Caco-2 (cell line): ENCODE data around the gene DPP4. TPM values are rescaled to one million over a fixed set of nuclear protein-coding genes. Genes with fewer than 3 reads are reported as not detected.

ENCODE experiments used
- BruUV-seq: library from RNA; stranded (reverse); fragments of 400-500 nt; replicated peaks from 2 replicates; lab custom pipeline; 2021; lab: Mats Ljungman, UMichigan
- CTCF ChIA-PET: fragments of 300-600 bp; sonication (Branson Sonifier 250); formaldehyde crosslinking; loops from one replicate; lab custom pipeline; 2022; ENCODE audit warnings: antibody characterized with exemption; lab: Charles Lee
- POLR2A ChIA-PET: fragments of 300-600 bp; sonication (Branson Sonifier 250); formaldehyde crosslinking; loops from one replicate; lab custom pipeline; 2022; ENCODE audit warnings: antibody characterized with exemption; lab: Charles Lee
- DNase-seq, 2 experiments: peaks; one replicate each; pipeline versions ENCODE4 v3.0.0 to v3.0.0-alpha.2; 2020 to 2022
- H3K27me3 ChIP-seq: replicated peaks from 2 replicates; pipeline ENCODE4 v1.6.0; 2011; ENCODE audit warnings: low read length; ENCODE audit not compliant: control insufficient read depth, insufficient read depth
- H3K36me3 ChIP-seq: 2 replicates; pipeline ENCODE4 v1.5.1; 2011; ENCODE audit warnings: low read length; ENCODE audit not compliant: control insufficient read depth, insufficient read depth
- H3K4me1 ChIP-seq: fragments of 250-450 bp; sonication (Bioruptor Pico); 2 replicates; pipeline ENCODE4 v1.5.1; 2020; ENCODE audit warnings: mild to moderate bottlenecking
- H3K4me3 ChIP-seq: 2 replicates; pipeline ENCODE4 v1.5.1; 2011; ENCODE audit warnings: low read depth, mild to moderate bottlenecking, control low read depth, low read length
- H3K9me3 ChIP-seq: fragments of 250-450 bp; sonication (Bioruptor Pico); 2 replicates; pipeline ENCODE4 v1.5.1; 2020; ENCODE audit warnings: mild to moderate bottlenecking, moderate library complexity
- H3K27ac Mint-ChIP-seq: one replicate; pipeline ENCODE4 v1.8.0; 2022; ENCODE audit warnings: mixed read lengths; ENCODE audit not compliant: unreplicated experiment
- H3K27me3 Mint-ChIP-seq: one replicate; pipeline ENCODE4 v1.8.0; 2022; ENCODE audit warnings: mixed read lengths; ENCODE audit not compliant: insufficient read depth, unreplicated experiment
- H3K36me3 Mint-ChIP-seq: one replicate; pipeline ENCODE4 v1.8.0; 2022; ENCODE audit warnings: mild to moderate bottlenecking, mixed read lengths; ENCODE audit not compliant: insufficient read depth, unreplicated experiment
- H3K4me1 Mint-ChIP-seq: one replicate; pipeline ENCODE4 v1.8.0; 2022; ENCODE audit warnings: low read depth, mixed read lengths; ENCODE audit not compliant: unreplicated experiment
- H3K4me3 Mint-ChIP-seq: one replicate; pipeline ENCODE4 v1.8.0; 2022; ENCODE audit warnings: mild to moderate bottlenecking, moderate library complexity, mixed read lengths; ENCODE audit not compliant: unreplicated experiment
- H3K9me3 Mint-ChIP-seq: one replicate; pipeline ENCODE4 v1.8.0; 2022; ENCODE audit warnings: mixed read lengths; ENCODE audit not compliant: unreplicated experiment
- CTCF ChIP-seq, 2 experiments: fragments of 200-600 bp in 1 of 2; IDR thresholded peaks; 1 replicate in 1 of 2; 2 replicates in 1 of 2; pipeline versions ENCODE4 v1.5.1 to v1.8.0; 2011 to 2022; ENCODE audit warnings: antibody characterized with exemption in 1 of 2, control low read depth in 1 of 2, inconsistent platforms in 1 of 2, low read depth in 1 of 2, low read length in 1 of 2, mild to moderate bottlenecking in 1 of 2, moderate library complexity in 1 of 2; ENCODE audit not compliant: insufficient read depth in 1 of 2, severe bottlenecking in 1 of 2, unreplicated experiment in 1 of 2
- intact Hi-C: fragments of 100-400 bp; cut with micrococcal nuclease; formaldehyde crosslinking; loops from one replicate; pipeline ENCODE4 v1.10.0; 2022; ENCODE audit not compliant: unreplicated experiment
- total RNA-seq: library from RNA; stranded (reverse); gene quantifications from 2 replicates; pipeline ENCODE4 v1.2.3, GENCODE V29; 2022

DPP4 gene
- total RNA-seq, 1 experiment from 2014 or later, result 190 TPM

DNA sequence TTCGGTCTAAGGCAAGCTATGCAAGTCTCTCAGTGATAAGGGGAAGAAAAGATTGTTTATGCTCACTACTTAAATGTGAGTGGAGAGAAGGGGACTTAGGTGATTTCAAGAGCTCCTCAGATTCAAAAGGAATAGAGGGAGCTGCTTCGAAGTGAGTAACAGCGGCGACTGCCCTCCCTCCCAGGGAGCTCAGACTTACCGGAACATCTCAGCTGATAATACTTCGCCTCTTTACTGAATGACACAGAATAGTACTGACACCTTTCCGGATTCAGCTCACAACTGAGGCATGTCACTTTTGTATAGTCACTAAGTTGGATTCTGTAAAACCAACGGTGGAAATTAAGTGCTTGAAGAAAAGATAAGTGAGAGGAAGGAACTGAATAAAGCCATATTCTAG, 55.5 kb downstream of the DPP4 start:
- Mint-ChIP-seq H3K4me3 (no peak overlapping the region), H3K9me3 (no peaks in the 10 kb centered on the region), H3K4me1 (no peaks in the 10 kb centered on the region), H3K36me3 (peaks cover 71% of the 10 kb centered on the region), H3K27me3 (no peaks in the 10 kb centered on the region), H3K27ac (no peak overlapping the region)
- H3K27me3 ChIP-seq, result no peaks in the 10 kb centered on the region
- ChIA-PET POLR2A (no interaction called here), CTCF (no interaction called here)
- BruUV-seq, result no TSS peak
- intact Hi-C loops, result no loop called here
- H3K36me3 ChIP-seq, result peaks cover 11% of the 10 kb centered on the region
- no peak for TF ChIP-seq CTCF (IDR thresholded peaks at IDR 0.05; ENCODE audit: insufficient read depth in 1 of 2, low read depth in 1 of 2, low read length in 1 of 2, severe bottlenecking in 1 of 2, unreplicated experiment in 1 of 2)
- no peak for DNase-seq
- H3K9me3 ChIP-seq, result no peaks in the 10 kb centered on the region
- no peaks in the 10 kb centered on the region for H3K4me1 ChIP-seq
- no peak overlapping the region for H3K4me3 ChIP-seq

- POLR2A ChIA-PET, result no interaction called here
- no peaks in the 10 kb centered on the region for H3K27me3 Mint-ChIP-seq
- H3K4me1 Mint-ChIP-seq, result peaks cover 6% of the 10 kb centered on the region
- no peak for TF ChIP-seq CTCF (IDR thresholded peaks at IDR 0.05; ENCODE audit: insufficient read depth in 1 of 2, low read depth in 1 of 2, low read length in 1 of 2, severe bottlenecking in 1 of 2, unreplicated experiment in 1 of 2)
- CTCF ChIA-PET, result no interaction called here
- no peak overlapping the region for H3K27ac Mint-ChIP-seq
- Histone ChIP-seq H3K27me3 (no peaks in the 10 kb centered on the region), H3K36me3 (peaks cover 9% of the 10 kb centered on the region), H3K4me3 (no peak overlapping the region), H3K4me1 (no peaks in the 10 kb centered on the region), H3K9me3 (no peaks in the 10 kb centered on the region)
- no TSS peak for BruUV-seq
- intact Hi-C loops, result no loop called here
- DNase-seq, result no peak
- H3K36me3 Mint-ChIP-seq, result peaks cover 73% of the 10 kb centered on the region
- no peaks in the 10 kb centered on the region for H3K9me3 Mint-ChIP-seq
- H3K4me3 Mint-ChIP-seq, result no peak overlapping the region
Observed at GRCh38 chr2:162017233-162017632, 56.8 kb downstream of the DPP4 start.

DNA sequence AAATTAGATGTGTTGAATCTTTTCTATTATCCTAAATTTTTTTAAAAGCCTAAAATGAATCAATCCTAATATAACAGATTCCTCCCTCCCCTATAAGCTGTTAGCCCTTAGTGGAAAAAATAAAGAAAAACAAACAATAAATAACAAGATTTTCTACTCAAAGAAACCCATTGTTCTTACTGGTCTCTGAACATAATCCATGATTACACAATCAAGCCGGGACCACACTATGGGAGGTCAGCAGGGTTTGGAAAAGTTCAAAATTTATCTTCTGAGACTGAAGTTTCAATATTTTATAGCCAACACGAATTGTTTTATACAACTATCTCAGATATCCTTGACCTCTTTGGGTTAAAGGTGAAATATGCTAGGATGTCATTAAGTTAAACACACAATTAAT, 57.9 kb downstream of the DPP4 start:
- H3K36me3 Mint-ChIP-seq, result peaks cover 68% of the 10 kb centered on the region
- TF ChIP-seq CTCF (IDR thresholded peaks at IDR 0.05; ENCODE audit: insufficient read depth in 1 of 2, low read depth in 1 of 2, low read length in 1 of 2, severe bottlenecking in 1 of 2, unreplicated experiment in 1 of 2), result no peak
- POLR2A ChIA-PET, result no interaction called here
- Histone ChIP-seq H3K9me3 (no peaks in the 10 kb centered on the region), H3K27me3 (no peaks in the 10 kb centered on the region), H3K36me3 (peaks cover 9% of the 10 kb centered on the region), H3K4me3 (no peak overlapping the region), H3K4me1 (no peaks in the 10 kb centered on the region)
- no peak overlapping the region for H3K4me3 Mint-ChIP-seq
- no peaks in the 10 kb centered on the region for H3K27me3 Mint-ChIP-seq
- no TSS peak for BruUV-seq
- peaks cover 7% of the 10 kb centered on the region for H3K4me1 Mint-ChIP-seq
- CTCF ChIA-PET, result no interaction called here
- intact Hi-C loops, result no loop called here
- no peaks in the 10 kb centered on the region for H3K9me3 Mint-ChIP-seq
- no peak overlapping the region for H3K27ac Mint-ChIP-seq
- DNase-seq, result no peak
